GM19372 (cell line): ENCODE results near the gene SLC8A1.

Experiments
- ATAC-seq: cut with Tn5 transposase; IDR thresholded peaks from one replicate; pipeline ENCODE4 v1.9.1; 2021; ENCODE audit warnings: mild to moderate bottlenecking, low read depth, moderate library complexity; ENCODE audit not compliant: unreplicated experiment

SLC8A1 gene

DNA sequence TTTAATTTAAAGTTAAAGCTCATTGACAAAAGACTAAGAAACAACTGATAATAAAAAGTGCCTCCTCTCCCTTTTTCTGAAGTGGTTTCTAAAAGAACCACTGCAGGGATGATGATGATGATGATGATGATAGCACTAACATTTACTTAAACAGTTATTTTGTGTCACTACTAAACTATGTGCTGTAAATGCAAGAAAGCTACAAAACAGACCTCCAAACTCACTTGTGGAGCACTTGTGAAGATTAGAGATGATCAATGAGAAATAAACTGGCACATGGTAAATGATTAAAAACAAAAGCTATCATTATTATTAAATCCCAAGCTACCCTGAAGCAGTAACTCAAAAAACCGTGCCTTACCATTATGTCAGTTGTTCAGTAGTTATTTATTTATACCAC is 88.7 kb downstream of the SLC8A1 start:
- ATAC-seq = no peak

DNA sequence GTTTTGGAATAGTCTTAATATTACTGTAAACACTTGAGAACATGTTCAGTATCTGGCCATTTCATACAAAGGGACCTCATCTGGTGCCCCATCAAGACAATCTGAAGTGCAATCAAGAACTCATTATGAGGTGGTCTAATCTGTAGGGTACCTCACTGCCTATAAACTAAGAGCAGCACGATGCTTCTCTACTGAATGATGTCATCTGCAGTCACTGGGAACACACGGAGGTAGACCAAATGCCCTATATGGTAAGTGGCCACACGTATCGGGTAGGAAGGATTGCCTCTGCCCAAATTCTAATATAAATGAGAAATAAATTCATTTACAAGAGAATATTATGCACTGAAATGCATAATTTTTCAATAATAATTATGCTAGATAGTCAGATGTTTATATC is 90.4 kb downstream of the SLC8A1 start:
- no peak for ATAC-seq

DNA sequence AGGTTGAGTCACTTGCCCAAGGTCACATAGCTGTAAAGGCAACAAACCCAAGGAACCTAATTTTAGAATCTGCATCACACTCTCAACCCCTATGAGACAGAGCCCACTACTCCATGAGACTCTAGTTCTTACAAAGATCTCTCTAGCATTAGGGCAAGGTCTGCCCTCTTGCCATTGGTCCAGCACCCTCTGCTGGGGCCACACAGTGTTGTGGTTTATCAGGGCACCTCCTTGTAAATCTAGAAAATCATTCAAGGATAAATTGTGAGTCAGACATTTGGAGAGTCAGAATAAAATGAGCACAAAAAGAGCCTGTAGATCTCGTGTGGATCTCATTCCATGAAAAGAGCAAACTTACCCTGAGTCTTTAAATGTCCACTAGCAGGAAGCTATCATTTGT is 91.2 kb downstream of the SLC8A1 start:
- no peak for ATAC-seq

DNA sequence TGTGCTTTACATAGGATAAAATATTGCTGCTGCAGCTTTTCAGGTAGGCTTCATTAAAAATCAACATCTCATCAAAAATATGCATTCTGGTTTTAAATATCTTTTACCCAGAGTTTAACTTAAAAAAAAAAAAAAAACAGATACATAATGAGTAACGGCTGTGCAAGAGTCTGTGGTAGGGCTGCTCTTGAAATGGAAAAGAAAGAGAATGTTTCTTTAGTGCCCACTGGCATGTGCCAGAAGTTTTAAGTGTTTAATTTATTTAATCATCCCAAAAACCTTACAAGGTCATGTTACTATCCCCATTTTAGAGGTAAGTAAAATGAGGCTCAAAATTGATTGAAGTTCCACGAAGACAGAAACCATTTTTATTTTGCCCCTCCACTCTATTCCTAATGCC is 92.1 kb downstream of the SLC8A1 start:
- ATAC-seq = no peak

DNA sequence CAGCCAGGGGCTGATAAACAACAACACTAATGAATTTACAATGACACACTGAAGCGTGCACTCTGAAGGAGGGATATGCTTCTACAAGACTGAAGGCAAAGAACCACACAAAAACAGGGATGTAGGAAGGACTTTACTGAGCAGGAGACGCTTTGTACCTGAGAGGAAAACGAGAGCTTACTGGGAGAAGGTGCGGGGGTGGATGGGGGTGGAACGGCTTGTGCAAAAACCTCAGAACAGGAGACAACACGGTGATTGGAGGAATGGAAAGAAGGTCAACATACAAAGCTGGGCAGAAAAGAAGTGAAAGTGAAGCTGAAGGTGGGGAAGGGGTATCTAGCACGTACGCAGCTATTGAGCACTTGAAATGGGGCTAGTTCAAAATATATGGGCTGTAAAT is 93.1 kb downstream of the SLC8A1 start:
- ATAC-seq = no peak

DNA sequence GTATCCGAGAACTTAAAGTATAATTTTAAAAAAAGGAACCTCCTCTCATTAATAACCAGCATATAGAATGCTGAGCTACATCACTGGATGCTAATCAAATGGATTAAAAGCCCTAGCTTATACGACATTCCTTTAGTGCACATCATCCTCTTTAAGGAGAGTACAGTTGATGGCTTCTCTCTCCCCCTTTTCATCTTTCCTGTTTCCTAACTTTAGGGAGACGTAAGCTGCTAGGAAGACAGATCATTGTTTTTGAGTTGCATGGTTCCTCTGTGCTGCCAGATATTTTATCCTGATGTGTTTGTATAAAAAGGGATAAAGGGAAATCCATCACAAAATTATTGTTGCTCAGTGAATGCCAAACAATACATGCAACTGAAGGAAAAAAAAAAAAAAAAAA is 94.2 kb downstream of the SLC8A1 start:
- ATAC-seq = no peak

DNA sequence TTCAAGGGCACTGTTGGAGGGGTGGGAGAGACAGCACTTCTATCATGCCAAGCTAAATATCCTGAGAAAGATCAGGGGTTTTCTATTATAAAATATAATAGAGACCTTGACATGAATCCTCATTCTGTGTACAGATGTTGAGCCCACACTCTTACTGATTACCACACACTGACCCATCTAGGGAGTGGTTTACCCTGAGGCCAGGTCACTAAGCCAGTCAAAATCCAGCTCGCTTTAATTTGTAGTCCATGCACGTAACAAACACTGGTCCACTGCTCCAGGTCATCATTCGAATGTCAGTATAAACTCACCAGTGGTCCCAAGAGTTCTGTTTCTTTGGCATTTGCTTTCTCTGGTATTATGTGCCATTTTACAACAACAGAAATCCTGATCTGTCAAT is 96.4 kb downstream of the SLC8A1 start:
- ATAC-seq = no peak

DNA sequence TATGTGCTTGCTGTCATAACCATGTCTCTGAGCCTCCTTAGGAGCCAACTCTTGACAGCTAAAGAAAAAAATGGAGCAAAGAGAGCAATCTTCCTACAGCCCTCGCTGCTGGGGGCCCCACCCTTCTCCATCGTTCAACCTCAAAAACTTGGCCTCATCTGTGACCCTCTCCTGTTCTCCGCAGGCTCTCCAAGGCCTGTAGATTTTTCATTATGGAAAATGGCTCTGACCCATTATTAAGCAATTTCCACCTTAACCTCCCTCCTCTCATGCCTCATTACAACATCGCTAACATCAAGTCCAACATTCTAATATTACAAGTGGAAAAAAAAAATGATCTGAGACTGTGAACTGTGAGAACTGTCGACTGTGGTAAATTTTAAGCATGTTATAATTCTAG is 98.7 kb downstream of the SLC8A1 start:
- no peak for ATAC-seq

DNA sequence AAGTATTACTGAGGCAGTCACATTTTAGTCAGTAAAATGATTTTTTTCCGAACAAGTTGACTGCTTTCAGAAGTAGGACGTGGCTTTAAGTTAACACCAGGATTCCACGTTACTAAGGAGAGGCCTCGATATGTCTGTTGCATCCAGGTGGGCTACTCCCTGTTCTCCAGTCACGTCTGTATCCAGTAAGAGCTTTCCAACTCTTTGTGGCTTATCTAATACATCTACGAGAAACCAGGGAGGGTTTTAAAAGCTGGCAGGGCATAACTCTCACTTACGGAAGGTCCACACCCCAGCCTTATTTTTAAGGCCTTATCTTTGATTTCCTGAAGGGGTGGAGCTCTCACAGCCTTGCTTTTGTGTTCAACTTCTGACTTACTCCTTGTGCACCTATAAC is 99.2 kb downstream of the SLC8A1 start:
- no peak for ATAC-seq

DNA sequence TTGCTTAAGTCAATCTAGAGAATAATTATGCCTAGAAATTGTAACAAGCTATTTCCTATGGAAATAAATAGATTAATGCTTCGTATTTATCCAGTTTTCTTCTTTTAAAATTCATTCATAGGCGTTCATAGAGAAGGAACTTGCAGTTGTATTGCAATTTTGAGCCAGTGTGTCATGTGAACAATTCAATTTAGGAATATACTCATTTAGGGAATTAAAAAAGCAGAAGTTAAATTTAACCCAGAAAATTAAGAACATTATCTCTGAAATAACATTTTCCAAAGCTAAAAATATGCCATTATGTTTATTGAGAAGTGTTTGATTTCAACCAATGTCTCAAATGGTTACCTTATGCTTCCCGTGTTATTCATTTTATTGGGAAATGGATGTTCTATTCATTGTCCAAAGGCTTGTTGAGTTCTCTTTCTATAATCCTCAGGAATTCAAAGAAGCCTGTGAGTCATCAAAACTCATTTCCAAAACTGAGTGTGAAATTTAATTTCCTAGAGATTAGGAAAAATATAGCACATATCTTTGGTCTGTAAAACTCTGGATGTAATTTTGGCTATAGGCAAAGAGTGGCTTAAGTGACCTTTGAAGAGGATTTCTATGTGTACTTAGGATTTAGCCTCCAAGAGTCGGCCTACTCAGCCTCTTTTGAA is 99.7 kb downstream of the SLC8A1 start:
- no peak for ATAC-seq

DNA sequence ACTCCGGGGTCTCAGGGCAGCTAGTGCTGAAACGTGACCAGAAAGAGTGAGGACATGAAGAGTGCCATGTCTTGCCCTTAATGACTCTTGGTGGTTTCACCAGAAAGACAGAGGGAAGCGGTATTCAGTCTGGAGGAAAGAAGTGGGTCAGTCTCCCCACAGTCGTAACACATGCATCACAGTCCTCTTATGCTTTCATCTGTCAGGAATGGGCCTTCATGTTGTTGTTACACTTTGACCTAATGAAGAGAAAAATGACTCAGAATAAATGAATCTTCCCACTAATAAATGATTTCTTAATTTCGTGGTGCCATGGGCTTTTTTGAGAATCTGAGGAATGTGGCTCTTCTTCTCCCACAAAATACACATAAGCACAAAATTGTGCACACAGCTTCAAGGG is 103.2 kb downstream of the SLC8A1 start:
- ATAC-seq = no peak

DNA sequence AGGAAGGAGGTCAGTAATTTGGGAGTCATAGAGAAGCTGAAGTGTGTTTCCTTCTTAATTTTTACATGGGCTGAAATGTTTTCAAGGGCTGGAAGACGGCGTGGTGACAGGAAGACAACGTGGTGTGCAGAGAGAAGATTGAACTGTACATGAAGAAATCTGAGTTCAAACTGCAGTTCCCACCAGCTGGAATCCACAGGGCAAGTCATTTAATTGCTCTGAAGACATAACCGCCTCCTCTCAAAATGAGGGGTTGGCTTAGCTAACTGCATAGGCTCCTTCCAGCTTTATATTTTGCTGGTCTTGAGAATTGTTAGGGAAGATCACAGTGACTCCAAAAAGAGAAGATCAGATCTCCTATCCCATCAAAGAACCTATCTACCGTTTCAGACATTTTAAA is 103.9 kb downstream of the SLC8A1 start:
- no peak for ATAC-seq

DNA sequence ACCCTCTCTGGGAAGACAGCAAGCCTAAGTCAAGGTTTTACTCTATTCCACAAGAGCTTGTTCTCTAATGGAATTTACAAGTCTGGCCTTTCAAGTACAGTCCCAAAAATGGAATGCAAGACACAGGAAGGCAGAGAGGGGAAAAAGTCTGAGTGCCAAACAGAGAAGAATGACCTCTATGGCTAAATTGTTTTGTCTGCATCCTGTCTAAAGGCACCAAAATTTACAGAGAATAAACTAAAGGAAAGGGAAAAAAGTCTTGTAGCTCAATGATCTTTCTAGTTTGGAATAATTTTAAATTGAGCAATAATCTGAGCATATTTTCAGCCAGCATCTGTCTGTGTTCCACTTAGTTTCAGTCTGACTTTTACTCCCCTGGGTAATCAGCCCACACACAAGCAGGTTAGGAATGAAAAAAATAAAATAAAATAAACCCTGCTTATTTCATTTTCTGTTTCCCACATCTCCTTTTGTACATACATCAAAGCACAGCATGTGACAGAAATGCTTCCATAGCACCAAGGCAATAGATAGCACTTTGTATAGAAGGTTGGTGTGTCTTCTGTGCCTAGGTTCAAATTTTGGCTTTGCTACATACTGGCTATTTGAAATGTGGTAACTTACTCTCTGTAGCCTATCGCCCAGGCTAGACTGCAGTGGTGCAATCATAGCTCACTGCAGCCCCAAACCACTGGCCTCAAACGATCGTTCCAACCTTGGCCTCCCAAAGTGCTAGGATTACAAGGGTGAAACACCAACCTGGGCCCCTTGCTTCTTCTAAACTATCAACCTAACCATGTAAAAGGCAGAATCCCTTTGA is 105.1 kb downstream of the SLC8A1 start:
- no peak for ATAC-seq

DNA sequence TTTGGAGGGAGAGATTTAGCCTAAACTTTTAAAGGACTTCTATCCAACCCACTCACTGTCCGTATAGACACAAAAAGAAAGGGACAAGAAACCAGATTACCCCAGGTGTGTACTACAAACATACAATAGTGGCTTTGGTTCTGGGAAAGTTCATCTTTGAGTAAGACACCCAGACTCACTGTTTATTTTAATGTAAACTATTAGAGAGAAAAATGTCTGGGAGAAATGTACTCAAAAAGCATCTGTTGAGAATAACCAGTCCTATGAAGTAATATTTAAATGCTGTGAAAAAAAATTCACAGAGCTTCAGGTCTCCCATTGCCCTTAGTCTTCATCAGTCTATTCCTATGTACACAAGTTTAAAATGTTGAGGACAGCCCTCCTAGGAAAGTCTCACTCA is 107.5 kb downstream of the SLC8A1 start:
- no peak for ATAC-seq

DNA sequence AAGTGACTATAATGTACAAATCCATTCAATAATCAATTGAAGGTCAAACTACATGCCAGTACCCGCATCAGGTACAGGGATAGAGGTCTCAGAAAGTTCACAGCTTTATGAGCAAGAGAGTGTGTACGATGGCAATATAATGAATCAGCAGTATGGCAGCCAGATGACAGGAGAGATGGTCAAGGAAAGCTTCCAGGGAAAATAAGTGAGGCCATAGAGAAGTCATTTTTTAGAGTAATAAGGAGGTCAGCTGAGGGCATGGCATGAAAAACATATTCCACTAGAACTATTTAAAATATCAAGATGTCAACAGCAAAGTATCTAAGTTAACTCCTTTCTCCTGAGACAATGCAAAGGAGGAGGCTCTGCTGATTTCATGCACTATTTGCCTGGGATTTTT is 108.0 kb downstream of the SLC8A1 start:
- no peak for ATAC-seq

DNA sequence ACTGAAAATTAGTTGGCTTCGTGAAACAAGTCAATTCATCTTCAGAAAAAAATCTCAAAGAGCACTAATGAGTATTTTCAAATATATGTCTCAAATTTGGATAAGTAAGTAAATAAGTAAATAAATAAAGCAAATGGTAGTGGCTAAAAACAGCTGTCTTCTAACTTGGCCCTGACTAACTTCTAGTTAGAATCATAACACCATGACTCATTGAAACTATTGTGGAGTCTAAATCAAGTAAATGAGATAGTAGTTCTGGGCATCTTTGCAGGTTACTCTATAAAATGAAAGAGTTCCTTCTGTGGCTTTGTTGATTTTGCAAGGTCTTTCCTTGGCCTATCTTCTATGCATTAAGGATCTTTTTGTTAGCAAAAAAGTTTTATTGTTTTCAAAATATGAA is 110.7 kb downstream of the SLC8A1 start:
- no peak for ATAC-seq

DNA sequence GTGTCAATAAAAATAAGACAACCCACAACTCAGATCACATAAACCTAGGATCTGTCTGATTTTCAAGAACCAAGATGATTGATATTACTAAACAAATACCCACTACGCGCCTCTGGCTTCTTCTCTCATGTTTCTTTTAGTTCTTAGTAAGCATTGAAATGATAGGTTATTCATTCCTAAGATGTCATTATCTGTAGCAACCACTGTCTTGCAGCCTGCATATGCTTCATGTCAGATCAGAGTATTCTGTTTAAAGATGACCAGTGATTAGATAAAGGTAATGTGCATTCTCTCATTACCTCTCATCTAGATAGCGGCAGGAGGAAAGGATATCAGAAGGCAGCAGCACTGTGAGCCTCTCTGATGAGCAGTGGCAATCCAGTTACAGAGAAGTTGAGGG is 112.9 kb downstream of the SLC8A1 start:
- ATAC-seq = no peak

DNA sequence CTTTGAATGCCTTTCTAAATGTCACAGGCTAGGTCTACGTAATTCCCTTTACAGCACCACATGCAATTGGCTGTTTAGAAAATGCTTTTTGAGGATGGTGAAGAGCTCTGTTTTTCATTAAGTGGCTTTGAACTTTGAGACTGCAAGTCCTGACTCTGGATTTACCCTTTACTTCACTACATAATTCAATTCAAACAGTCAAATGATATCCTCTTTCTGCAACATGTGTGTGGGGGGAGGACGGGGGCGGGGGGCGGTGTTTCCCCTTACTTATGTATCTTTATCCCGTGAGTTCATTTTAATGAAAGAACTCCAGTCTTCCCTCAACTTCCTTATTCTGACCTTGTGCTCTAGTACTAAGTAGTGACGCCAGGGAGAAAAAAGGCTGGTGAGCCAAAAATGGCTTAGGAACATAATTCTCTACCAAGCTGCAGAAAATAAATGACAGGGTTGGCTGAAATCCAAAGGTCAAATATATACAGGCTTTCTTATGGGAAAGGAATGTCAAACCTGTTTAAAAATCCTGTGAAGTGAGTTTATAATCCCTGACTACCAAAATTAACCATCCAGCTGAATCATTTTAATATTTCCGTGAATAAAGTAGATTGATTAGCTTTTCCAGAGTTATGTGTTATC is 119.6 kb downstream of the SLC8A1 start:
- no peak for ATAC-seq

DNA sequence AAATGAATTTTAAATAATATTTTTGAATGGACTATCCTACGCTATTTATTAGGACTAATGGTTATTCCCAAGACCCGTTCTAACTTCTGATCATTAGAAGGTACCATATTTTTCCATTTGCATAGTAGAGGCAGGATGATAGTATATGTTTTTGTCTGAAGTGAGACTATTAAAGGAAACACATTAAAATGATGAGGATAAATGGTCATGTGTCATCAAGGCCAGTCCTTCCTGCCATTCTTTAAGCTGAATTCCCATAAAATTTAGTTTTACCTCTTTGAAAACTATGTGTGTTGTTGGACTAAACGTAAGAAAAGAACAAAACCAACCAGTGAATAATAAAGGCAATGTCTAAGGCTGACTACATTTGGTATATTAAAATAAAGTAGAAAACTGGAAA is 121.8 kb downstream of the SLC8A1 start:
- ATAC-seq = no peak

DNA sequence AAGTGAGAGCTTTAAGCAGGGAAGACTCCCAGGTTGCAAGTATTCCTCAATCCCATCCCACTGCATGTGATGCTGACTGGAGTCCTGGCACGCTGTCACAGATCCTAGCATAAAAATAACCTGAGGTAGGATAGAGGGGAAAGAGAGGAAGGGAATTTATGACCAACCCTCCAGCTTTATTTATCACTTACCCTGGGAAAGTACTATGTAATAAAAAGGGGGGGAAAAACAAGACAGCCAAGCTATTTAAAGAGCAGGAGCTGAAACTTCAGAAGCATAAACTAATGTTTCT is 122.2 kb downstream of the SLC8A1 start:
- no peak for ATAC-seq

DNA sequence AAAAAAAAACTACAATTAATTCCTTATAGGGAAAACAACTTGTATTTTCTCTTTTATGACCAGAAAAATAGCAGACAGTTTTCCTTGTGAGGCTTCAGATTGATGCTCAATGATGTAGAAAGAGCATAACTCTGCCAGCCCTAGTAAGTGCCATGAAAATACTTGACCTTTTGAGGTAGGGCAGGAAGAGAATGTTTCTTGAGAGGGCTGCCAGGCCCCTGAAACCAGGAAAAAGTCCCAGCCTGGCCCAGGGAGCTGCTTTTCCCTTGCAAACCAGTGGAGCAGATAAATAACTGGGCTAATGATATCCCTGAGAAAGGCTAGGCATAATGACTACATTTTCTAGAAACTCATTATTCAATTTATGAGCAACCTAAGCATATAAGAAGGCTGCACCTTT is 126.8 kb downstream of the SLC8A1 start:
- no peak for ATAC-seq

DNA sequence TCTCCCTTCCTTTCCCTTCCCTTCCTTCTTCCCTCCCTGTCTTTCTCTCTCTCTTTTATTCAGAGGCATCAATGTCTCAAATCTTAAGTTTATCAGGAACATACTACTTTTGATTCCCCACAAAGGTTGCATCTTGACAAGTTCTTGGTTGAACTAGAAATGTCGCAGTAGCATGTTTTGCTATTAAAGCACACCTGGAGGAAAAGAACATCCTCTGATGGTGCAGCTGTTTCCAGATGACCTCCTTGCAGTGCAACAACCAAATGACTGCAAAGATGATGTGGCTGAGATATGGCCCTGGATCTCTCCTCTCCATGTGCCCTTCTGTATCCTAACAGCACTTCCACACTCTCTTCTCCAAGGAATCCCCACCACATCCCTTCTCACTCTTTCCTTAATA is 127.2 kb downstream of the SLC8A1 start:
- ATAC-seq = no peak
